Caki2 (cell line): ENCODE results near the gene CARD11. TPM values are rescaled to one million over a fixed set of nuclear protein-coding genes. Genes with fewer than 3 reads are reported as not detected.
"Not testable (repeated sequence)": the region's sequence is repeated elsewhere in the genome, so short reads cannot be mapped to it uniquely, and the experiment has no call there.

Source experiments
- DNase-seq: peaks from one replicate; pipeline ENCODE4 v3.0.0-alpha.2; 2015; ENCODE audit warnings: low read depth
- in situ Hi-C: cut with HindIII; loops from 2 replicates; pipeline ENCODE4 v1.10.0; 2016; ENCODE audit warnings: low sequenced_read_pairs, low pct_unique_long_range_greater_than_20kb, mixed read lengths
- total RNA-seq: library from RNA; depleted of rRNA; stranded (reverse); fragments of >200 nt; shearing (Covaris generic); gene quantifications from 2 replicates; pipeline ENCODE4 v1.2.3, GENCODE V29; 2014; ENCODE audit warnings: low replicate concordance

Gene CARD11
- total RNA-seq, 1 experiment from 2014 or later = 10.3 TPM

DNA sequence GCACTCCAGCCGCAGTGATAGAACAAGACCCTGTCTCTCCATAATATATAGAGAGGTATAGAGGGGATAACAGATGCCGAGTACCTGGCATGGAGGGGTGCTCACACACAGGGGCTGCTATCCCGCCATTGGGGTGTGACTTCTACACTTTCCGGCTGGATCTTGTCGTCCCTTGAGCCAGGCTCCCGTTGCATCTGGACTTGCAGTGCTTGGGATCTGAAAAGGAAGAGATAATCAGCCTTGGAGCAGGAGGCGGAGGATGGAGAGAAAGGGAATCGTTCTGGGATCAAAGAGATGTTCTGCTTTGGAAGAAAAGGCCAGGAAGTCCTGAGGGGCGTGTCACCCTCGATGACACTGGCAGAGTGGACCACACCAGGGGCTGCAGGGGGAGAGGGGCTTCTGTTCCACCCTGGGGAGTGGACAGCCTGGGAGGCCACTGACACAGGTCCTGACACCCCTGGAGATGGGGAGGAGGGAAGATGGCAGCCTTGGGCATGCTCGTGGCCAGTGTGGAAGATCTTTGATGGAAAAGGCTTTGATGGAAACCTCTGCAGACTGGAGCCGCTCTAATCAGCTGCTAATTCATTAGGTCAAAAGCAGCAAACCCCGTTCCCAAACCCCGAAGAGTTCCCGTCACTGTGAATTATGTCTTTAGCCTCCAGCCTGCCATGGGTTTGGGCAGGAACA, 85.1 kb downstream of the CARD11 start:
- in situ Hi-C loops = no loop called here
- no peak for DNase-seq

DNA sequence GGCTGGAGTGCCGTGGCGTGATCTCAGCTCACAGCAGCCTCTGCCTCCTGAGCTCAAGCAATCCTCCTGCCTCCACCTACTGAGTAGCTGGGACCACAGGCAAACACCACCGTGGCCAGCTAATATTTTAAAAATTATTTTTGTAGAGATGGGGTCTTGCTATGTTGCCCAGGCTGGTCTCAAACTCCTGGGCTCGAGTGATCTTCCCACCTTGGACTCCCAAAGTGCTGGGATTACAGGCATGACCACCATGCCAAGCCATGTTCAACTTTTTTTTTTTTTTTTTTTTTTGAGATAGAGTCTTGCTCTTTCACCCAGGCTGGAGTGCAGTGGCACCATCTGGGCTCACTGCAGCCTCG, 86.3 kb downstream of the CARD11 start:
- DNase-seq, in situ Hi-C loops: not testable (repeated sequence)

DNA sequence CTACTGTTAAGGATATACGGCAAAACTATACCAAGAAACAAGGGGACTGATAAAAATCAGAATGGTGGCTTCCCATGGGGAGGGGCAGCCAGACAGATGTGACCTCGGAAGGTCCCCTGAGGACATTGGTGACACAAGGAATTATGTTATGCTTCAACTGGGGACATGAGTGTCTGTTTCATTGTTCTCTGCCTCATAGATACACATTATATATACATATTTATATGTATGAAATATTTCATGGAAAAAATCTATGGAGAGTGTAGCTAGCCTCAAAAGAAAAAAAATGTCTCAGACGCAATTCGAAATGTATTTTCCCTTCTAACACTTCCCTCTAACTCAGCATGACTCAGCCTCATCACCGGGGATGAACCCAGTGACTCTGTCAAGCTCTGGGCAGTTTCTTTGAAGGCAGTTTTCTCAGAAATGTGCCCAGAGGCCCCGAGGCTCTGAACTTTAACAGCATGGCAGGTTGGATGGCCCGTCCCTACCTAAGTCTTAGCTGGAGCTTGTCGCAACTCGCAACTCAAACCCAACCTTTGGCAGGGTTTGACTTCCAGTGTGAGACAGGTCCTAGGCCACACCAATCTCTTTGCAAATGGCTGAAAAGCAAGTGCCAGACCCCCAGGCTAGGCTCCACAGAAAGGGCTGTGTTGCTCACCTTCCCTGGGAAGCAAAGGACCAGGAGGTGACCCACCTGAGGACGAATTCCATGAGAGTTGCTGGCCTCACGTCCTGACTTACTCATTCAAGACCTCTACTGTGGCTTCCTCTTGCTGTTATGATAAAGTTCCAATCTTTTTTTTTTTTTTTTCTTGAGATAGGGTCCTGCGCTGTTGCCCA, 86.9 kb downstream of the CARD11 start:
- DNase-seq = peak; percentile 72
- in situ Hi-C loops = no loop called here

DNA sequence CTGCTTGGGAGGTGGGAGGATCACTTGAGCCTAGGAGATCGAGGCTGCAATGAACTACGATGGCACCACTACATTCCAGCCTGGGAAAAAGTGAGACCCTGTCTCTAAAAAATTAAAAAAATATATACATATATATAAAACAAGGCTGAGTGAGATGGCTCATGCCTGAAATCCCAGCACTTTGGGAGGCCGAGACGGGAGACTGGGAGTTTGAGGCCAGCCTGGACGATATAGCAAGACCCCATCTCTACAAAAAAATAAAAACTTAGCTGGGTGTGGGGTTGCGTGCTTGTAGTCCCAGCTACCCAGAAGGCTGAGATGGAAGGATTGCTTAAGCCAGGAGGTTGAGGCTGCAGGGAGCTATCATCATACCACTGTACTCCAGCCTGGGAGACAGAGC, 87.6 kb downstream of the CARD11 start:
- no peak for DNase-seq
- in situ Hi-C loops = no loop called here

DNA sequence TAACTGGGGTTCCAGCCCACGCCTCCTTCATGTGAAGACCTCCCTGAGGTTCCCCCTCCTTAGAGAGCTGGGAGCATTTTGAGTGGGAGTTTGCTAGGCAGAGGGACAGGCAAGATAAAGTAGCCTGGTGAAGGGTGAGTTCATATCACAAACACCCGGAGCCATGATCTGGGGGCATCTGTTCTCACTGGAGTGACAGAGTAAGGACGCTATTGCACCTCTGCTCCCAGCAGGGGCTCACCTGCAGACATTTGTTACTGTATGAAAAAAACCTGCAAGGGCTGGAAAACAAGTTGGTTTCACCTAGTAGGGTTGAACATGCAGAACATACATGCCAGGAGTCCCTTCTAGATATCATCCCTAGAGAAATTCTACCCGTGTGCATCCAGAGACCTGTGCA, 88.4 kb downstream of the CARD11 start:
- no peak for DNase-seq
- in situ Hi-C loops = no loop called here

DNA sequence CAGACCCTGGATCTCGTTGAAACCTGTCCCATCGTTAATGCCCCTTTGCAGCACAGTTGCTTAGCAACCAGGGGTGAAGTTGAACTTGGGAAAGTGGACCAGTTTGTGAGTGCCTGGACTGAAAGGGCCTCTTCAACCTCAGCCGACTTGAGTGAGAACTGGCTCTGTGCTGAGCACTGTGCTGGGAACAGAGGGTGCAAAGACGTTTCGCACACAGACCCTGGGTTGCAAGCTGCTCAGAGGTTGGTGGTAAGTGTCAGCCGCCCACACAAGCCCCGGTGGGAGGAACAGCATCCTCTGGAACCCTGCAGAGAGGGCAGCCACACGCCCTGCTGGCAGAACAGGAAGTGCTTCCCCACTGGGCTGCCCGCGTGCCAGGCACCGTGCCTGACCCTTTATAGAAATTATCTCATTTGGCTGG, 89.2 kb downstream of the CARD11 start:
- no peak for DNase-seq
- in situ Hi-C loops = no loop called here

DNA sequence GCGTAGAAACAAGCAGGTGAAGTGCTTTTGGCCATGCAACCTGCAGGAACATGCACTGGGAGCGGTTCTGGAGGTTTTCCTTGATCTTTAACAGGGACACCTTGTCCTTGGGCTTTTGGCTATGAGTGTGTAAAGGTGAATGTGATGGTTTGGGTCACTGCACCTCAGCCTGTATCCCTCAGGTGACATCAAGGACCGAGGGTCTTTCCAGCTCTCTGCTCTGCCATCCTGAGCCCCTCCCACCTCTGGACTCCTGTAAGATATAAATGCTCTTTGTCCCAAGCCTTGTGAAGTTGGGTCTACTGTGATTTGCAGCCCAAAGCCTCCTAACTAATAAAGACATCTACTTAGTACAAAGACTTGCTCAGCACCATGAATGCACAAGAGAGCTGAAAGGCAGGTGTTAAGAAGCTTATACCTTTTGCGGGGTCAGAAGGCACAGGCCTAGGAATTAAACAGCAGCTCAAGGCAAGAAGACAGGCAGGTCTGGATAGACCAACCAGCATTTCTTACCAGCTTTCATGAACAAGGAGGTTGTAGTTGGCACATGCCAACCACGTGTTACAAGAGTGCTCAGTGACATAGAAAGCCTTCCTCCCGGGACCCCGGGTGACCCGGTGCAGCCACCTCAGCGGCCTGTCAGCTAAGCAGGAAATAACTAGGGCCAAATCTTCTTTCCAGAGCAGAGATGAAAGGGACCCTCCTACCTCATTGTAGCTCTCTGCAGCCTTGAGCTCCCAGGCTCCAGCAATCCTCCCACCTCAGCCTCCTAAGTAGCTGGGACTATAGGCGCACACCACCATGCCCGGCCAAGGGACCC, 89.9 kb downstream of the CARD11 start:
- in situ Hi-C loops = no loop called here
- no peak for DNase-seq

DNA sequence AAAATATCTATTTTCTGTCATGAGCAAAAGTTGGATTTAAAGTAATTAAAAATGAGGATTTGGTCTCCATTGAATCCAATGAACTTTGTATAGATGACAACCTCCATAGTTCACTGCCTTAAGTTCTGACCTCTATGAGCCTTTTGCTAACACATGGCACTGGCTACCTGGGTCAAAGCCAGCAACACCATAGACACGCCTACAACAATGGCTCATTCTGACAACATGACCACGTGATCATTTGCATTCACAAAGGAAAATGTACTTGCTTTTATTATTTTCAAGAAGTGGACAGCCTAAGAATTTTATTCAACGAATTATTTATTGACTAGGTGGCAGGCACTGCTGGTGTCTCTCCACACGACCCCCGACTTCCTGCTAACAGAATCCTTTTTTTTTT, 90.6 kb downstream of the CARD11 start:
- DNase-seq = no peak
- in situ Hi-C loops = no loop called here

DNA sequence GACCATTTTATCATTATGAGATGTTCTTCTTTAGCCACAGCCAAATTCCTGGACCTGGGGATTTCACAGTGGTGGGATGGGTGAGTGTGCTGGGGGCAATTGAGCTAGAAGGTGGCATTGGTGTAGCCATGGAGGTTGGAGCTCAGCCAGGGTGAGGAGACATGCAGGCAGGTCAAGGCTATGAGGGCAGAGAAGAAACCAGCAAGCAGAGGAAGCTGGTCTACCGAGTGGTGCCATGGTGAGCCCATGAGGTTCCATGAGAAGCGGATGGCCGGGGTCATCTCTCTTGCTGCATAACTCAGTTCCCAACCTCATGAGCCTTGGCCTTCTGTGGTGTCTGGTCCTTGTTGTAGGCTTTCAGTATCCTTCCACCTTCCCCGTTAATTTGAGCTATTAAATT, 91.4 kb downstream of the CARD11 start:
- in situ Hi-C loops = no loop called here

DNA sequence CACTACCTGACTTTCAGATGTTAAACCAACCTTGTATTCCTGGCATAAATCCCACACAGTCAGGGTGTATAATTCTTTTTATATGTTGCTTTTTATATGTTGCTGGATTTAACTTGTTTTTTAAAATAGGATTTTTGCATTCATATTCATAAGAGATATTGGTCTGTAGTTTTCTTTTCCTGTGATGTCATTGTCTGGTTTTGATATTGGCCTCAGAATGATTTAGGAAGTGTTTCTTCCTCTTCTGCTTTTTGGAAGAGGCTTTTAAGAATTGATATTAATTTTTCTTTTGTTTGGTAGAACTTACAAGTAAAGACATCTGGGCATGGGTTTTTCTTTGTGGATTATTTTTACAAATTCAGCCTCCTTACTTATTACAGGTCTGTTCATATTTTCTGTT, 93.1 kb downstream of the CARD11 start:
- no peak for DNase-seq
- in situ Hi-C loops = no loop called here

More for the DNA sequence above, 91.4 kb downstream of the CARD11 start:
- DNase-seq = no peak

DNA sequence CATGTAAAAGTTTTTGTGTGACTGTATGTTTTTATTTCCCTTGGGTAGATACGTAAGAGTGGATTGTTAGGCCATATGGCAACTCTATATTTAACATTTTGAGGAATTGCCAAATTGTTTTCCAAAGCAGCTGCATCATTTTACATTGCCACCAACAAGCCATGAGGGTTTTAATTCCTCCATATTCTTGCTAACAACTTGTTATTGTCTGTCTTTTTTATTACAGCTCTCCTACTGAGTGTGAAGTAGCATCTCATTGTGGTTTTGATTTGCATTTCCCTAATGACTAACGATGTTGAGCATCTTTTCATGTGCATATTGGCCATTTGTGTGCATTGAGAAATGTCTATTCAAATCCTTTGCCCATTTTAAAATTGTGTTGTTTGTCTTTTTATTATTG, 94.9 kb downstream of the CARD11 start:
- in situ Hi-C loops = no loop called here
- no peak for DNase-seq

DNA sequence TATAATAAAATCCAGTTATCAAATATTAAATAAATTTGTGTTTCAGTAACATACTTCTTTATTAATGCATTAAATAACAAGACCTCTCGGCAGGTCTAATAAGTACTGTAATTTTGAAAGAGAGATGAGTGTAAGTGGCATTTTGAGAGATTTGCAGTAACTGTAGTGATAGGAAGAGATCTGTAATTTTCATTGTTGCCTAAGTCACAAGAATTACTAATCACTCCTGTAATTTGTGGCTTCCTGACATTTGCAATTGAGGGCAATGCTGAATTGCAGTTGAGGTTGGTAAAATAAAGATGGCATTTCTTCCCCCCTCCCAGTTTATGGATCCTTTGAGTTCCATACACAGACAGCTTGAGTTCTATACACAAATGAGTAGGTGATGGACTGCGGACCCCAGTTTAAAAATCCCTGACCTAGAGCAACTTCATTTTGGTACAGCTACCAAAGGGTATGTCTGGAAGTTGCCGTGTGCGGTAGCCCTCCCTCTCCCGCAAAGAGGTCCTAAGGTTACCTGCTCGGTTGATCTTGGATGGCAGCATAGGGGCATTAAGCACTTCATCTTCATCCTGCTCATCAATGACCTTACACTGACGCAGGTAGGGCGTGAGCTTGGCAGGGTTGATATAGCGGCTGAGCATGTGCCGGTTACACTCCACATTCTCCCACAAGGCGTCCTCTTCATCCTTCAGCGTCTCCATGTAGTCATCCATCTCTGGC, 96.4 kb downstream of the CARD11 start:
- in situ Hi-C loops = no loop called here

DNA sequence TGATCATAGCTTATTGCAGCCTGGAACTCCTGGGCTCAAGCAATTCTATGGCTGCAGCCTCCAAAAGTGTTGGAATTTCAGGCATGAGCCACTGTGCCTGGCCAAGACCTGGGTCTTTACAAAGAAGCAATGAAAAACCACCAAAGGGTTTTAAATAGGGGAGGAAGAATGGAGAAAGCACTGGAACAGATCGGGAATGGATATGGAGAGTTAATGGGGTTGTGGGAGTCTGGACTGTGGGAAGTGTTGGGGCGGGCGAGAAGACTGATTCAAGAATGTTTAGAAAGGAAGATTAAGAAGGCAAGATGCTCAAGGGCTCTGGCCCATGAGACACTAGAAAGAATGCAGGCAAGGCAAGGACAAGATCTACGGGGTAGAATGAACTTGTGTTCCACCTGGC, 98.5 kb downstream of the CARD11 start:
- in situ Hi-C loops = no loop called here
- no peak for DNase-seq

More for the DNA sequence above, 96.4 kb downstream of the CARD11 start:
- DNase-seq = no peak

DNA sequence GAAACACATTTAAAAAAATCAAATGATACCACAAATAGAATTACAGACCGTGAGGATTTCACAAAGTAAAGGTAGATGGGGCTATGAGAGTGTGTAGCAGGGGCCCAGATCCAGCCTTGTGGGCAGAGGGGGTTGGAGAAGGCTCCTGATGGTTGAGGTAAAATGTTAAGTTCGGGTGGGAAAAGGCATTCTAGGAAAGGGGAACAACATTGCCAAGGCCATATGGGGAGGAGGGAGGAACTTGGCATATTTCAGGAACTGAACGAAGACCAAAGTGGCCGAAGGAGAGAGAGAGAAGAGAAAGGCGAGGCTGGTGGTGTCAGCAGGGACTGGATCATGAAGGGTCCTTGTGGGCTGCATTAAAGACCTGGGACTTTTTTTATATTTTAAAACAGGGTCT, 98.9 kb downstream of the CARD11 start:
- DNase-seq = no peak
- in situ Hi-C loops = no loop called here

DNA sequence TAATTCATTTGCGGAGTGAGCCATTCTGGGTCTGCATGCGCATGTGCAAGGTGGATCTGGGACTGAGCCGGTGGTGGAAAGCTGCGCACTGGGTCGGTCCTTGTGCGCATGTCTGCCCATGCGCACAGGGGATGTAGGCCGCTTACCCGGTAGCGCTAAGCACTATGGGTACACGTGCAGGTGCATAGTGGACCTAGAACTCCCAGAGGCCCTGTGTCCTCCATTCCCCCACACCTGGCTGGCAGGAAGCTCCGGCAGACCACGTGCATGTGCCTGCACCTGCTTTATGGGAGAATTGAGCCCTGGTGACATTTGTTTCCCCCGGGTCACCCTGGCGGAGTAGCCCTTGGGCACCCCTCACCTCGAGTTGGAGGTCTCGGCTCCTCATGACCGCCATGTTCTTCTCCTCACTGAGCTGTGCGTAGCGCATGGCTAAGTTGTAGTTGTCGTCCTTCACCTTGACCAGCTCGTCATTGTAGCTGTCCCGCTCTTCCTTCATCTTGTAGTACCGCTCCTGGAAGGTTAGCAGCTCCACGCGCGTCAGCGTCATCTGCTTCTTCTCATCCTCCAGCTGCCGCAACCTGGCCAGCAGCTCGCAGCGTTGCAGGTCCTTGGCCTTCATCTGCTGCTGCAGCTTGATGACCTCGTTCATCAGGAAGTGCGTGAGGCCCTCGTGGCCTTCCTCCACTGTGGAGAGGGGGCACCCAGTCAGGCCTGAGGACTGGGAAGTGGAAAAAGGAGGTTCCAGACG, 99.6 kb downstream of the CARD11 start:
- in situ Hi-C loops = no loop called here
- no peak for DNase-seq

DNA sequence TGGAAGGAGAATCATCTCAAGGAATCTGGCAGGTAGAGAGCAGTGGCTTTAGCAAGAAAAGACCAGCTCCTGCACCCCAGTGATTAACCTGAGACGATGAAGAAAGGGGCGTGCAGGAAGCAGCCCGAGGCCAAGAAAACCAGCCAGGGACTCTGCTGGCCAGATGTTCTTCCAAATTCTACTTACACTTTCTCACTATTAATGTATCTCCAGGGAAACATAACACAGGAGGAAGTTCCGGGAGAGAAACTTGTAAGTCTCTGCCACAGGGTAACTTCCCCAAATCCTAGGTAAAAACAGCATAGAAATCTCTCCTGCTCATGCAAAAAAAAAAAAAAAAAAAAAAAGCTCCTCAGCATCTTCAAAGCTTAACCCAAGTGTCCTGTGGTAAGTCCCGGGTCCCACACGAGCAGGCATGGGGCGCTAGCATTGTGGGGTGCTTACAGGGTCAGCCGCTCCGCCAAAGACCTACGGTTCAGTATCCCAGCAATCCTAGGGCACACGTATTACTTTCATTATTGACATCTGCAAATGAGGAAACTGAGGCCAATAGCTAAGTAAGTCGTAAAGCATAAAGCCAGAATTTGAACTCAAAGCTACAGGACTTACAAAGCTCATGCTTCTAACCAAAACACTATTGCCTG, 102.3 kb downstream of the CARD11 start:
- no peak for DNase-seq
- in situ Hi-C loops = no loop called here

DNA sequence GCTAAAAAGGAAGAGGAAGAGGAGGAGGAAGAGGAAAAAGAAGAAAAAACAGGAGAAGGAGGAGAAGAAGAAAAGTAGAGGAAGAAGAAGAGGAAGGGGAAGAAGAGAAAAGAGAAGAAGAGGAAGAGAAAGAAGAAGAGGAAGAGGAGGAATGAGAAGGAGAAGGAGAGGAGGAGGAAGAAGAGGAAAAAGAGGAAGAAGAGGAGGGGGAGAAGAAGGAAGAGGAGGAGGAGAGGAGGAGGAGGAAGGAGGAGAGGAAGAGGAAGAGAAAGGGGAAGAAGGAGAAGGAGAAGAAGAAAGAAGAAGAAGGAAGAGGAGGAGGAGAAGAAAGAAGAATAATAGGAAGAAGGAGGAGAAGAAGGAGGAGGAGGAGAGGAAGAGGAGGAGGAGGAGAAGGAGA, 103.2 kb downstream of the CARD11 start:
- in situ Hi-C loops = no loop called here
- DNase-seq = no peak
